Upper lobe of left lung (tissue), 6 donors: ENCODE results near the gene AMOTL2. TPM values are rescaled to one million over a fixed set of nuclear protein-coding genes. Genes with fewer than 3 reads are reported as not detected.
A peak's percentile ranks its signal among the peaks of the same experiment; 100 is the strongest.

Experiments
- ATAC-seq, 2 donors: fragments of 200-7000 bp; cut with Tn5 transposase; one replicate each; pipeline ENCODE4 v1.9.1; 2022; ENCODE audit warnings: mild to moderate bottlenecking in 2 of 2, moderate library complexity in 2 of 2; ENCODE audit not compliant: low FRiP score in 2 of 2
- DNase-seq, 2 donors: peaks; one replicate each; pipeline ENCODE4 v3.0.0-alpha.2; 2019 to 2020
- H3K27ac ChIP-seq, 4 donors: fragments of 200-600 bp; sonication (generic); one replicate each; pipeline ENCODE4 v1.5.1; 2016 to 2019
- H3K27me3 ChIP-seq, 4 donors: fragments of 200-600 bp; sonication (generic); one replicate each; pipeline ENCODE4 v1.5.1; 2017 to 2019
- H3K36me3 ChIP-seq, 4 donors: fragments of 200-600 bp; sonication (generic); one replicate each; pipeline ENCODE4 v1.5.1; 2016 to 2019
- H3K4me1 ChIP-seq, 4 donors: fragments of 200-600 bp; sonication (generic); one replicate each; pipeline ENCODE4 v1.5.1; 2018 to 2019
- H3K4me3 ChIP-seq, 4 donors: fragments of 200-600 bp; sonication (generic); one replicate each; pipeline ENCODE4 v1.5.1; 2017 to 2019; ENCODE audit warnings: mild to moderate bottlenecking in 2 of 4, moderate library complexity in 1 of 4
- H3K9me3 ChIP-seq, 4 donors: fragments of 200-600 bp; sonication (generic); one replicate each; pipeline ENCODE4 v1.5.1; 2018 to 2019
- CTCF ChIP-seq, 6 experiments: fragments of 450-650 bp in 4 of 6; fragments of 200-600 bp in 2 of 6; sonication (generic) in 2 of 6; IDR thresholded peaks; one replicate each; pipeline ENCODE4 v1.5.1; 2016 to 2019; ENCODE audit warnings: antibody characterized with exemption in 6 of 6
- EP300 ChIP-seq, 4 donors: sonication (generic); formaldehyde crosslinking; IDR thresholded peaks; one replicate each; pipeline ENCODE4 v1.5.1; 2017; ENCODE audit warnings: antibody characterized with exemption in 4 of 4, control low read depth in 2 of 4
- POLR2A ChIP-seq, 4 donors: fragments of 450-650 bp; IDR thresholded peaks; one replicate each; pipeline ENCODE4 v1.5.1; 2016 to 2017; ENCODE audit warnings: antibody characterized with exemption in 4 of 4, mild to moderate bottlenecking in 2 of 4
- POLR2AphosphoS5 ChIP-seq, 2 donors: sonication (generic); formaldehyde crosslinking; IDR thresholded peaks; one replicate each; pipeline ENCODE4 v1.5.1; 2017; ENCODE audit warnings: antibody characterized with exemption in 2 of 2
- WGBS, 2 donors: methylation state at CpG; one replicate each; pipeline ENCODE4 v1.1.5; 2017 to 2018; 5-methylcytosine and 5-hydroxymethylcytosine counted together
- small RNA-seq, 4 donors: library from RNA; depleted of rRNA; stranded (forward); fragments of <200 nt; gene quantifications; one replicate each; pipeline ENCODE3, GENCODE V24; 2016
- total RNA-seq, 6 donors: library from RNA; depleted of rRNA in 4 of 6; stranded (reverse); fragments of >200 nt in 4 of 6; gene quantifications; one replicate each; pipeline versions ENCODE4 v1.1.0 to v1.2.1, GENCODE V29; 2016 to 2021
- donor health status: DM: no; HTN: no; CAD: no; lungs with moderate emphysema.
- donor health status: DM: no; HTN: yes; CAD: no; lungs with severe emphysema.

Gene AMOTL2
- total RNA-seq, 6 donors from 2014 or later = 73.3 to 179 (median 132) TPM

- no peak for DNase-seq
- Histone ChIP-seq H3K9me3 (no peaks in the 10 kb centered on the region), H3K27me3 (no peaks in the 10 kb centered on the region), H3K4me3 (no peak overlapping the region), H3K27ac (no peak overlapping the region), H3K36me3 (no peaks in the 10 kb centered on the region), H3K4me1 (peaks cover 19 to 33% (median 25%) of the 10 kb centered on the region in 4 donors)
- peak in 1 of 2 donors; percentile 11 for ATAC-seq
- 80 to 87% methylated on average over 7 of the region's 7 CpGs for WGBS, 2 donors
- TF ChIP-seq POLR2A (IDR thresholded peaks at IDR 0.05) (no peak), EP300 (IDR thresholded peaks at IDR 0.05) (no peak), CTCF (IDR thresholded peaks at IDR 0.05) (no peak), POLR2AphosphoS5 (IDR thresholded peaks at IDR 0.05) (no peak)
Measured at GRCh38 chr3:134306320-134306719, 67.9 kb downstream of the AMOTL2 start.

Small RNAs within 50 kb of the gene (small RNA-seq; reads per million reads assigned to genes)
- gene HMGN1P9 (0 reads per million in 4 donors), gene MIR6827 (0 reads per million in 4 donors)

Other genes starting within 250 kb of the AMOTL2 start
- 100 to 1,000 TPM in 1 of 6 donors, 10 to 100 TPM in 5; 14.9 to 105 (median 52.4) TPM for gene RYK, start 123.6 kb downstream of the AMOTL2 start, total RNA-seq
- 10 to 100 TPM; 37.3 to 59.4 (median 50.3) TPM for gene ANAPC13, start 111.5 kb upstream of the AMOTL2 start, total RNA-seq
- 10 to 100 TPM; 13.8 to 44.0 (median 20.6) TPM for gene CEP63, start 111.6 kb upstream of the AMOTL2 start, total RNA-seq